GM12892 (cell line): Measurements from ENCODE around the gene FNDC3A.

ENCODE experiments used
- POLR2A ChIP-seq: IDR thresholded peaks from 2 replicates; pipeline ENCODE4 v1.6.1; 2011; ENCODE audit warnings: low read depth, low read length, control low read depth
- POLR2AphosphoS5 ChIP-seq: IDR thresholded peaks from 2 replicates; pipeline ENCODE4 v1.6.1; 2011; ENCODE audit warnings: low read depth, low read length, control low read depth
- TAF1 ChIP-seq: IDR thresholded peaks from 2 replicates; pipeline ENCODE4 v1.6.1; 2011; ENCODE audit warnings: low read depth, mild to moderate bottlenecking, control low read depth, low read length, borderline replicate concordance

- no peak for TF ChIP-seq POLR2A
- TF ChIP-seq TAF1 = no peak
- TF ChIP-seq POLR2AphosphoS5 = no peak
Observed at GRCh38 chr13:49184621-49185020, 208.9 kb downstream of the FNDC3A start.
